Smooth muscle cell (in vitro differentiated cells): ENCODE results near the gene ZNF593OS. TPM values are rescaled to one million over a fixed set of nuclear protein-coding genes. Genes with fewer than 3 reads are reported as not detected.

Source experiments
- DNase-seq: peaks from one replicate; lab custom pipeline; 2025; ENCODE audit not compliant: unreplicated experiment; lab: John Stamatoyannopoulos, UW
- H2AFZ ChIP-seq: fragments of 200-600 bp; sonication (generic); 2 replicates; pipeline ENCODE4 v1.6.0; 2016; ENCODE audit warnings: antibody characterized with exemption, low read depth, mild to moderate bottlenecking
- H3F3A ChIP-seq: fragments of 200-600 bp; sonication (generic); 2 replicates; pipeline ENCODE4 v1.6.0; 2017; ENCODE audit warnings: antibody characterized with exemption, low read depth
- H3K27ac ChIP-seq: fragments of 200-600 bp; sonication (generic); 2 replicates; pipeline ENCODE4 v1.5.1; 2016; ENCODE audit warnings: low read depth, mild to moderate bottlenecking
- H3K27me3 ChIP-seq: fragments of 200-600 bp; sonication (generic); 2 replicates; pipeline ENCODE4 v1.6.1; 2016; ENCODE audit warnings: low read depth, mild to moderate bottlenecking
- H3K36me3 ChIP-seq: fragments of 200-600 bp; sonication (generic); 2 replicates; pipeline ENCODE4 v1.5.1; 2016; ENCODE audit warnings: low read depth
- H3K4me1 ChIP-seq: fragments of 200-600 bp; sonication (generic); 2 replicates; pipeline ENCODE4 v1.5.1; 2016; ENCODE audit warnings: low read depth
- H3K4me2 ChIP-seq: fragments of 200-600 bp; sonication (generic); 2 replicates; pipeline ENCODE4 v1.6.0; 2016; ENCODE audit warnings: mild to moderate bottlenecking
- H3K4me3 ChIP-seq: fragments of 200-600 bp; sonication (generic); 2 replicates; pipeline ENCODE4 v1.5.1; 2016; ENCODE audit warnings: mild to moderate bottlenecking
- H3K79me2 ChIP-seq: fragments of 200-600 bp; sonication (generic); 2 replicates; pipeline ENCODE4 v1.6.0; 2016; ENCODE audit warnings: low read depth, mild to moderate bottlenecking
- H3K9ac ChIP-seq: fragments of 200-600 bp; sonication (generic); 2 replicates; pipeline ENCODE4 v1.6.0; 2016; ENCODE audit warnings: low read depth
- H3K9me3 ChIP-seq: fragments of 200-600 bp; sonication (generic); replicated peaks from 2 replicates; pipeline ENCODE4 v1.5.1; 2016; ENCODE audit warnings: low read depth
- H4K20me1 ChIP-seq: fragments of 200-600 bp; sonication (generic); 2 replicates; pipeline ENCODE4 v1.6.0; 2016; ENCODE audit warnings: low read depth
- WGBS: methylation state at CpG from one replicate; pipeline ENCODE4 v1.1.7; 2016; ENCODE audit warnings: low lambda C conversion rate; 5-methylcytosine and 5-hydroxymethylcytosine counted together
- polyA plus RNA-seq: library from polyadenylated mRNA; unstranded; fragments of >200 nt; fragmentation: Nextera tagmentation; extraction: Ambion mirVana; gene quantifications from 2 replicates; pipeline ENCODE4 v1.2.1, GENCODE V29; 2016
- total RNA-seq: library from RNA; depleted of rRNA; stranded (reverse); fragments of >200 nt; gene quantifications from 2 replicates; pipeline ENCODE4 v1.2.3, GENCODE V29; 2014
- TF ChIP-seq, protein P1 (sequence below): fragments of 200-600 bp; sonication (generic); IDR thresholded peaks from 2 replicates; pipeline ENCODE4 v1.5.1; 2017; ENCODE audit warnings: borderline replicate concordance, mild to moderate bottlenecking, antibody characterized with exemption; ENCODE audit not compliant: insufficient read depth, poor library complexity, severe bottlenecking

ZNF593OS gene
- total and polyA plus RNA-seq, 2 experiments from 2014 or later = not detected

- no peaks in the 10 kb centered on the region for H3K27me3 ChIP-seq
- no peaks in the 10 kb centered on the region for H3K9me3 ChIP-seq
- no peaks in the 10 kb centered on the region for H3K79me2 ChIP-seq
- peaks cover 16% of the 10 kb centered on the region for H3F3A ChIP-seq
- H3K4me1 ChIP-seq = no peaks in the 10 kb centered on the region
- no peak overlapping the region for H3K4me2 ChIP-seq
- H3K36me3 ChIP-seq = no peaks in the 10 kb centered on the region
- no peak overlapping the region for H3K9ac ChIP-seq
- WGBS = 70% methylated on average over 1 of the region's 1 CpG
- no peak overlapping the region for H2AFZ ChIP-seq
- TF ChIP-seq, protein P1, sequence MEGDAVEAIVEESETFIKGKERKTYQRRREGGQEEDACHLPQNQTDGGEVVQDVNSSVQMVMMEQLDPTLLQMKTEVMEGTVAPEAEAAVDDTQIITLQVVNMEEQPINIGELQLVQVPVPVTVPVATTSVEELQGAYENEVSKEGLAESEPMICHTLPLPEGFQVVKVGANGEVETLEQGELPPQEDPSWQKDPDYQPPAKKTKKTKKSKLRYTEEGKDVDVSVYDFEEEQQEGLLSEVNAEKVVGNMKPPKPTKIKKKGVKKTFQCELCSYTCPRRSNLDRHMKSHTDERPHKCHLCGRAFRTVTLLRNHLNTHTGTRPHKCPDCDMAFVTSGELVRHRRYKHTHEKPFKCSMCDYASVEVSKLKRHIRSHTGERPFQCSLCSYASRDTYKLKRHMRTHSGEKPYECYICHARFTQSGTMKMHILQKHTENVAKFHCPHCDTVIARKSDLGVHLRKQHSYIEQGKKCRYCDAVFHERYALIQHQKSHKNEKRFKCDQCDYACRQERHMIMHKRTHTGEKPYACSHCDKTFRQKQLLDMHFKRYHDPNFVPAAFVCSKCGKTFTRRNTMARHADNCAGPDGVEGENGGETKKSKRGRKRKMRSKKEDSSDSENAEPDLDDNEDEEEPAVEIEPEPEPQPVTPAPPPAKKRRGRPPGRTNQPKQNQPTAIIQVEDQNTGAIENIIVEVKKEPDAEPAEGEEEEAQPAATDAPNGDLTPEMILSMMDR = no peak
- no peaks in the 10 kb centered on the region for H4K20me1 ChIP-seq
- no peak for DNase-seq
- no peak overlapping the region for H3K4me3 ChIP-seq
- H3K27ac ChIP-seq = no peak overlapping the region
Observed at GRCh38 chr1:26125946-26126320, 45.7 kb downstream of the ZNF593OS start.

- H3K4me3 ChIP-seq = no peak overlapping the region
- no peaks in the 10 kb centered on the region for H3K27me3 ChIP-seq
- H3F3A ChIP-seq = peaks cover 16% of the 10 kb centered on the region
- no peak overlapping the region for H3K4me2 ChIP-seq
- no peaks in the 10 kb centered on the region for H3K9me3 ChIP-seq
- H3K36me3 ChIP-seq = no peaks in the 10 kb centered on the region
- DNase-seq = no peak
- H4K20me1 ChIP-seq = no peaks in the 10 kb centered on the region
- no peak overlapping the region for H3K9ac ChIP-seq
- no peak overlapping the region for H2AFZ ChIP-seq
- H3K4me1 ChIP-seq = no peaks in the 10 kb centered on the region
- H3K79me2 ChIP-seq = no peaks in the 10 kb centered on the region
- TF ChIP-seq, protein P1 = no peak
- no peak overlapping the region for H3K27ac ChIP-seq
Observed at GRCh38 chr1:26125382-26125781, 46.2 kb downstream of the ZNF593OS start.

DNA sequence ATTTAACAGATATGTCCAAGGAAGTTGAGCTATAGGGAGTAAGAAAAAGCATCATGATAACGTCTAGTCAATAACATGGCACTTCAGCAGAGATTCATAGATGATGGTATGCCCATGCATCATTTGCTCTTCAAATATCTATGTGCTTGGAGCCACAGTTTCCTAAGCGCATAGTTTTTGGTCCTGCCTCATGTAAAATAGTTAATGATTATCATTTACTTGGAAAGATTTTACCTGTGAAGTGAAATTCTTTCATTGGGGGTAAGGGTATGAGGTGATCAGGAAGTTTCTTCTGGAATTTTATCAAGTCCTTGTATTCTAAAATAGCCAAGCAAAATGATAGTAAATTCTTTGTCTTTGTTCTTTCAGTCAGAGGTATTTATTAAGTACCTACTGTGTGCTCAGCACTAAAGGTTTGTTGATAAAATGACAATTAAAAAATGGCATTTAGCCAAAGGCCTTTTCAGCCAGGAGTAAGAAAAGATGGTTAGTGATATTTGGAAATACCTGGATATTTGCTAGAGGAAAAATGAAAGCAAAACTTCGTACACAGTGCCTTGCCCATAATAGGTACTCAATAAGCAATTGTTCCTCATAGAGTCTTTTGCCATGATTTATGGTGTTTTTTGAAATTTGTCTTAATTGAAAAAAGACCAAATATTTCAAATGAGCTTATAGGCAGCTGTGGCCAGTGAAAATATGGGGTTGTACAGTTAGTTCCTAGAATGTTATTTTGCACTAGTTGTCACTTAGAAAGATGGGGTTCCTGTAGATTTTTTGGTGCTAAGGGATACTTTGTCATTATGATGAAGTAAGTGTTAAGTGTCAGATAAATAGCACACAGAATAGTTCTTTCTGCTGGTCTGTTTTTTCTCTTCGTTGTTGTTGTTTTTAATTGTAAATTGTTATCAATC lies 47.0 kb downstream of the ZNF593OS start:
- H2AFZ ChIP-seq = no peak overlapping the region
- no peak overlapping the region for H3K27ac ChIP-seq
- H3K9me3 ChIP-seq = no peaks in the 10 kb centered on the region
- H3K4me3 ChIP-seq = no peak overlapping the region
- no peak overlapping the region for H3K9ac ChIP-seq
- TF ChIP-seq, protein P1 = no peak
- no peaks in the 10 kb centered on the region for H3K4me1 ChIP-seq
- no peaks in the 10 kb centered on the region for H3K36me3 ChIP-seq
- H4K20me1 ChIP-seq = no peaks in the 10 kb centered on the region
- WGBS = 94% methylated on average over 4 of the region's 4 CpGs
- no peaks in the 10 kb centered on the region for H3K79me2 ChIP-seq
- no peaks in the 10 kb centered on the region for H3K27me3 ChIP-seq
- no peak overlapping the region for H3K4me2 ChIP-seq
- H3F3A ChIP-seq = peaks cover 16% of the 10 kb centered on the region
- no peak for DNase-seq
